Dermis blood vessel endothelial cell (primary cell): ENCODE measurements around the gene OPRM1. TPM values are rescaled to one million over a fixed set of nuclear protein-coding genes. Genes with fewer than 3 reads are reported as not detected.

ENCODE experiments used
- DNase-seq: peaks from one replicate; pipeline ENCODE4 v3.0.0; 2010
- total RNA-seq: library from RNA; depleted of rRNA; stranded (reverse); fragments of >200 nt; gene quantifications from 2 replicates; pipeline ENCODE4 v1.2.3, GENCODE V29; 2014

The OPRM1 gene
- total RNA-seq, 1 donor from 2014 or later = not detected

DNA sequence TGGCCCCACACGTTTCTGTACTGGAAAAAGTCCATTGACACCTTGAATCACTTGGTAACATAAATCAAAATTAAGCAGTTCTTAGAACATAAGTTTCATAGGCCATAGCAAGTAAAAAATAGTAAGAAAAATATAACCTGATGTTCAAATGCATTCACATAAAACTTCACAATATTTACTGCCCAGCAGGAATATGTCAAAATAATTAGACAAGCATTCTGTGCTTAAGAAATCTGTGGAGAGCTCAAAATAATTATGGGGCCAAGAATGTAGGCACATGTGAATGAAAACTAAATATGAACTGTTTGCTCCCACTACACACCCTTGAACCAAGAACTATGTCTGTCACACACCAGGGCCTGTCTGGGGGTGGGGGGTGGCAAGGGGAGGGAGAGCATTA is 246.8 kb downstream of the OPRM1 start:
- no peak for DNase-seq

DNA sequence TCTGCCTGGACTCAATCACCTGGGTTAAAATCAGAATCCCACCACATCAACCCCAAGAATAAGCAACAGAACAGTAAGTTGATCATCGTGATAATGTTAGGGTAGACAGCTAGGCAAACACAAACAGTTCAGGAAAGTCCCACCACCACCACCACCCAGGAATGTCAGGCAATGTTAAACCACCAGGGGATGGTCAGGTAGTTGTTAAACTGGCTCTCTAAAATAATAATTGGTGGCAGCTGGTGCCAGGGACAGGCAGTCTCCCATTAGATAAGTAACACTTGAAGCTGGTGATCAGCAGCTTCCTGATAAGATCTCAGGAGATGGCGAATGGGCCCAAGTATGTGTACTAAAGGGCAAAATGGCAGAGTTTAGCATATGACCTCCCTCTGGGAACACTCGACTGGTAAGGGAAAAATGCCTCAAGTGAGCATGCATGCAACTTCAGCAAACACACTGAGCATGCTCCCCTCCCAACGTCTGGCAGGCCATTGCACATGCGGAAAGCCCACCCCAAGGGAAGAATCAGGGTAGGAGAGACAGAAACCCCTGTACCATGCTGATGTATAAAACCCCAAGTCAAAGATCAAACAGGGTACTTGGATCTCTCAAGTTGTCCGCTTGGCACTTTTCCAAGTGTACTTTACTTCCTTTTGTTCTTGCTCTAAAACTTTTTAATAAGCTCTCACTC is 250.9 kb downstream of the OPRM1 start:
- DNase-seq = peak; percentile 9

DNA sequence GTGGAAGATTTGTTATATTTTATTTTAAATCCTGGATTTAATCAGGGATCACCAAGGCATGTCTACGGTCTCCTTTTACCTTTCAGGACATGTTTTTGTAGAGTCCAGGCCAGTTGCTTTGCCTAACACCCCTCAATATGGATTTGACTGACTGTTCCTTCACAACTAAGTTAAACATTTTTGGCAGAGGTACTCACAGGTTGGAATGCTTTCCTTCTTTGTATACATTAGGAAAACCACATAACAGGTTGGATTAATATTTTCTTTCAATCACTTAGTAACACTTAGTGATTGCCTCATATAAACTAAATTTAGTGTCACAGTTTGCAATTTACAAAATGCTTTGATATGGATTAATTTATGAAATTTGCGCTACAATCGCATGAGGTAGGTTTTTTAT is 253.0 kb downstream of the OPRM1 start:
- peak; percentile 3 for DNase-seq

DNA sequence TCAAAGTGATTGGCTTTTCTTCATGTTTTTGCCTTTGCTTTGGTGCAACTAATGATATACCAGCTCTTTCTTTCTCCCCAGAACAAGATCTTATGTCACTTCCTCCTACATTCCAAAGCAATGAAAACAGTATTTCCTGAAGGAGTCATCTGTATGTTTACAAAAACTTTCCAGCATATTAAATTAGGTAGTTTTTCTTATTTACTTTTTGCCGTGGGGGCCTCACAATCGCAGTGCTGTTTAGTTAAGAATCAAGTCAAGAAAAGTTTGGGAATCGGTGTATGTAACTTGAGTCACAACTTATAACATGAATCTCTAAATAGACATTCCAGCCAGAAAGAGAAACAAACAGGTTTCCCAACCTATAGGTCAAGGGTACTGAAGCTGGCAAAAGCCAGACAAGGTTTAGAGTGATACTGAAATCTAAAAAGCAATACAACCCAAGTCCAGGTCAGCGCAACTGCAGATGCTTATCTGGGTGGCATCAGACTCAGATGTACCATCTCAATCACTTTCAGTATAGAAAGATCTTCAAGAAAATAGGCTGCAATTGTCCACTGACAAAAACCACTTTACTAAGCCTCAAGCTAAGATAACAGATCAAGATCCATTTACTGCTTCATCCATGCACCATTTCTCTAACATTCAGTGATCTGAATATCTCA is 253.9 kb downstream of the OPRM1 start:
- peak; percentile 86 for DNase-seq

DNA sequence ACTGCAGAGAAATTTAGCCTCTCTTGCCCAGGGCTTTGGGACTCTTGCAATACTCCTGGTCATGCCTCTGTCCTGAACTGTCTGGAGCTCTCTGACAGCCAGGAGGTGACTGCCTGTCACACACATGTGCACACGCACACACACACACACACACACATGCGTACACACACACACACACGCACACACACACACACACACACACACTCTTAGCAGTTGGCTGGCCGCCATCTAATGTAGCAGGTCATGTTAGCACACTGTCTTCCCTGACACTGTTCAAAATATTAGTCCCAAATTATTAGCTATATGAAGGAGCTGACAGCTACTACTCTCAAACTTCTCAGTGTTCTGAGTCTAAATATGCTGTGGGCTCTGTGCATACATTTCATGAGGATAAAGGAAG is 256.7 kb downstream of the OPRM1 start:
- no peak for DNase-seq
